ENCODE results near the gene KCNK13.

Gene KCNK13

GRCh38 chr14:90093942-90094595, 32.3 kb downstream of the KCNK13 start:
- H3K4me1 ChIP-seq = peaks cover 0 to 90% (median 23%) of the 10 kb centered on the region in 10 experiments; a peak in 12 of 20 replicates
- no peak overlapping the region for H3K4me3 ChIP-seq
- peaks cover 5 to 67% (median 18%) of the 10 kb centered on the region in 11 experiments for H3K9me3 ChIP-seq (replicated peaks in 1 of 11)
- no peaks in the 10 kb centered on the region for H3K27me3 ChIP-seq
- no peak for TF ChIP-seq Cebpa-rat (IDR thresholded peaks at IDR 0.05)
- peak overlapping the region in 7 of 11 experiments; percentile 8 to 95 (median 80); a peak in 14 of 22 replicates for H3K27ac ChIP-seq
- peak overlapping the region in 6 of 11 experiments; percentile 20 to 71 (median 65); a peak in 11 of 22 replicates for H3K4me2 ChIP-seq
- peaks cover 0 to 67% (median 0%) of the 10 kb centered on the region in 11 experiments; a peak in 7 of 22 replicates for H3K36me3 ChIP-seq
- H3K9ac ChIP-seq = peak overlapping the region in 4 of 11 experiments; percentile 42 to 56 (median 50); a peak in 5 of 22 replicates
- no peaks in the 10 kb centered on the region for H4K20me1 ChIP-seq

- Histone ChIP-seq H3K4me2 (peak overlapping the region in 5 of 11 experiments; percentile 55 to 74 (median 65); a peak in 6 of 22 replicates), H4K20me1 (no peaks in the 10 kb centered on the region), H3K27ac (peak overlapping the region in 6 of 11 experiments; percentile 55 to 95 (median 80); a peak in 11 of 22 replicates), H3K9me3 (replicated peaks in 1 of 11) (peaks cover 5 to 60% (median 14%) of the 10 kb centered on the region in 11 experiments), H3K27me3 (no peaks in the 10 kb centered on the region), H3K4me1 (peaks cover 0 to 89% (median 19%) of the 10 kb centered on the region in 10 experiments; a peak in 12 of 20 replicates), H3K4me3 (no peak overlapping the region), H3K9ac (no peak overlapping the region), H3K36me3 (peaks cover 0 to 71% (median 0%) of the 10 kb centered on the region in 11 experiments; a peak in 6 of 22 replicates)
- no peak for TF ChIP-seq Cebpa-rat (IDR thresholded peaks at IDR 0.05)
Measured at GRCh38 chr14:90095096-90095495, 33.3 kb downstream of the KCNK13 start.

- peak overlapping the region in 5 of 11 experiments; percentile 13 to 74 (median 65); a peak in 9 of 22 replicates for H3K4me2 ChIP-seq
- peak overlapping the region in 1 of 11 experiments; percentile 29; a peak in 1 of 22 replicates for H3K9ac ChIP-seq
- H3K4me3 ChIP-seq = no peak overlapping the region
- peaks cover 0 to 69% (median 0%) of the 10 kb centered on the region in 11 experiments; a peak in 5 of 22 replicates for H3K36me3 ChIP-seq
- H4K20me1 ChIP-seq = no peaks in the 10 kb centered on the region
- no peaks in the 10 kb centered on the region for H3K27me3 ChIP-seq
- peaks cover 0 to 46% (median under 1%) of the 10 kb centered on the region in 11 experiments; a peak in 7 of 22 replicates for H3K9me3 ChIP-seq (replicated peaks in 1 of 11)
- no peak for TF ChIP-seq Cebpa-rat (IDR thresholded peaks at IDR 0.05)
- peak overlapping the region in 5 of 11 experiments; percentile 43 to 95 (median 80); a peak in 8 of 22 replicates for H3K27ac ChIP-seq
- peaks cover 0 to 77% (median 19%) of the 10 kb centered on the region in 10 experiments; a peak in 12 of 20 replicates for H3K4me1 ChIP-seq
Measured at GRCh38 chr14:90096566-90096965, 34.8 kb downstream of the KCNK13 start.

GRCh38 chr14:90103808-90104207, 42.0 kb downstream of the KCNK13 start:
- Histone ChIP-seq H3K9me3 (replicated peaks in 1 of 11) (peaks cover 0 to 13% (median 4%) of the 10 kb centered on the region in 11 experiments; a peak in 4 of 22 replicates), H3K4me2 (no peak overlapping the region), H3K9ac (no peak overlapping the region), H3K27me3 (no peaks in the 10 kb centered on the region), H3K36me3 (peaks cover 0 to 60% (median 0%) of the 10 kb centered on the region in 11 experiments; a peak in 5 of 22 replicates), H3K27ac (no peak overlapping the region), H4K20me1 (no peaks in the 10 kb centered on the region), H3K4me3 (no peak overlapping the region), H3K4me1 (peaks cover 0 to 36% (median 0%) of the 10 kb centered on the region in 10 experiments; a peak in 8 of 20 replicates)
- no peak for TF ChIP-seq Cebpa-rat (IDR thresholded peaks at IDR 0.05)

GRCh38 chr14:90105756-90106155, 44.0 kb downstream of the KCNK13 start:
- TF ChIP-seq Cebpa-rat (IDR thresholded peaks at IDR 0.05) = no peak
- H3K4me2 ChIP-seq = no peak overlapping the region
- no peak overlapping the region for H3K9ac ChIP-seq
- H3K36me3 ChIP-seq = peaks cover 0 to 50% (median 0%) of the 10 kb centered on the region in 11 experiments; a peak in 5 of 22 replicates
- no peak overlapping the region for H3K4me3 ChIP-seq
- H3K9me3 ChIP-seq (replicated peaks in 1 of 11) = peaks cover 0 to 26% (median 4%) of the 10 kb centered on the region in 11 experiments; a peak in 5 of 22 replicates
- H4K20me1 ChIP-seq = no peaks in the 10 kb centered on the region
- H3K4me1 ChIP-seq = peaks cover 0 to 31% (median 0%) of the 10 kb centered on the region in 10 experiments; a peak in 8 of 20 replicates
- H3K27me3 ChIP-seq = no peaks in the 10 kb centered on the region
- no peak overlapping the region for H3K27ac ChIP-seq

GRCh38 chr14:90107789-90108188, 46.0 kb downstream of the KCNK13 start:
- peak overlapping the region in 4 of 11 experiments; percentile 34 to 68 (median 58); a peak in 9 of 22 replicates for H3K4me2 ChIP-seq
- H3K9ac ChIP-seq = no peak overlapping the region; a peak in 2 of 22 replicates
- peaks cover 0 to 44% (median 0%) of the 10 kb centered on the region in 10 experiments; a peak in 8 of 20 replicates for H3K4me1 ChIP-seq
- H3K27ac ChIP-seq = peak overlapping the region in 3 of 11 experiments; percentile 29 to 50 (median 49); a peak in 4 of 22 replicates
- peaks cover 0 to 35% (median 0%) of the 10 kb centered on the region in 11 experiments; a peak in 5 of 22 replicates for H3K36me3 ChIP-seq
- no peak for TF ChIP-seq Cebpa-rat (IDR thresholded peaks at IDR 0.05)
- no peaks in the 10 kb centered on the region for H3K27me3 ChIP-seq
- H4K20me1 ChIP-seq = peaks cover 0 to 11% (median 0%) of the 10 kb centered on the region in 11 experiments; a peak in 4 of 22 replicates
- H3K4me3 ChIP-seq = no peak overlapping the region
- peaks cover 0 to 18% (median 1%) of the 10 kb centered on the region in 11 experiments; a peak in 5 of 22 replicates for H3K9me3 ChIP-seq (replicated peaks in 1 of 11)

- Histone ChIP-seq H3K27ac (no peak overlapping the region), H3K4me1 (peaks cover 0 to 44% (median 0%) of the 10 kb centered on the region in 10 experiments; a peak in 8 of 20 replicates), H3K27me3 (no peaks in the 10 kb centered on the region), H3K9me3 (replicated peaks in 1 of 11) (peaks cover 0 to 16% (median 0%) of the 10 kb centered on the region in 11 experiments; a peak in 2 of 22 replicates), H3K36me3 (peaks cover 0 to 31% (median 0%) of the 10 kb centered on the region in 11 experiments; a peak in 5 of 22 replicates), H3K9ac (no peak overlapping the region), H3K4me2 (no peak overlapping the region), H4K20me1 (peaks cover 0 to 20% (median 0%) of the 10 kb centered on the region in 11 experiments; a peak in 4 of 22 replicates), H3K4me3 (no peak overlapping the region)
- TF ChIP-seq Cebpa-rat (IDR thresholded peaks at IDR 0.05) = no peak
Measured at GRCh38 chr14:90109858-90110257, 48.1 kb downstream of the KCNK13 start.

- no peak for TF ChIP-seq Cebpa-rat (IDR thresholded peaks at IDR 0.05)
- peaks cover 0 to 33% (median 0%) of the 10 kb centered on the region in 11 experiments; a peak in 5 of 22 replicates for H3K36me3 ChIP-seq
- H3K9me3 ChIP-seq (replicated peaks in 1 of 11) = peaks cover 0 to 13% (median 0%) of the 10 kb centered on the region in 11 experiments; a peak in 2 of 22 replicates
- no peaks in the 10 kb centered on the region for H3K27me3 ChIP-seq
- no peak overlapping the region for H3K9ac ChIP-seq
- peaks cover 7 to 47% (median 11%) of the 10 kb centered on the region in 10 experiments; a peak in 19 of 20 replicates for H3K4me1 ChIP-seq
- peaks cover 0 to 37% (median 0%) of the 10 kb centered on the region in 11 experiments; a peak in 4 of 22 replicates for H4K20me1 ChIP-seq
- no peak overlapping the region for H3K4me3 ChIP-seq
- peak overlapping the region in 3 of 11 experiments; percentile 24 to 55 (median 51); a peak in 6 of 22 replicates for H3K4me2 ChIP-seq
- H3K27ac ChIP-seq = no peak overlapping the region
Measured at GRCh38 chr14:90111895-90112534, 50.2 kb downstream of the KCNK13 start.
